Measurements from ENCODE around the gene KRT81.
"Not testable (repeated sequence)": the region's sequence is repeated elsewhere in the genome, so short reads cannot be mapped to it uniquely, and the experiment has no call there.

KRT81 gene

DNA sequence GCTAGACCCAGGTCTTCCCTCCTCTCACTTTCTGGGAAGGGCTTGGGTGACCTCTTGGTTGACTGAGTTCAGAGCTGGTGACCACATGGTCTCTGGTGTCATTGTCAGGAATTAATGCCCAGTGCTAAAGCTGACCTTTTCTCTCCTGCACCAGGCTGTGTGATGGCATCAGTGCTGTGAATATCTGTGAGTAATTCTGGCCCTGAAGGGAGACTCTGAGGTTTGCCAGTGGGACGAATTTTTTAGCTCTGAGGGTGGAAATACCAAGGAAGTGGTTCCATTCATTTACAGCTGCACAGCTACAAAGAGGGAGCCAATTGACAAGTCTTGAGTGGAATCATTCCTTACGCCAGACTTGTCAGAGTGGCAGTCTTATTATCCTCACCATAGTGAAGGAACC, 23.1 kb downstream of the KRT81 start:
- DNase-seq, result no peak

DNA sequence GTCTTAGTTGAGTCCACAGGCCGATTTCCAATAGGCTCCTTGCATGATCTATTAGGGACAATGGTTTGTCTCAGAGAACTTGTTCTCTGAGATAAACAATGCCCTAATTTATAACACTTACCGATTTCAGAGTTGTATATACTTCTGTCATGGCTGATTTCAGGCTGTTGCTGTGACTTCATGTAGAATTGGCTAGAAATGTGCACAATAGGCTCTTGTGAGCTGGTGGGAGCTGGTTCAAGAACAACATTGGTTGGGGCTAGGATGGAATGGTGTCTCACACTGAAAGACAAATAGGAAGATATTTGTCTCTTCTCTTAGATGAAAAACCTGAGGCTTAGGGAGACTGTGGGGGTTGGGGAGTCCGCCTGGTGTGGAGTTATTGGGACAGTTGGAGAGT, 23.6 kb downstream of the KRT81 start:
- DNase-seq, result no peak

DNA sequence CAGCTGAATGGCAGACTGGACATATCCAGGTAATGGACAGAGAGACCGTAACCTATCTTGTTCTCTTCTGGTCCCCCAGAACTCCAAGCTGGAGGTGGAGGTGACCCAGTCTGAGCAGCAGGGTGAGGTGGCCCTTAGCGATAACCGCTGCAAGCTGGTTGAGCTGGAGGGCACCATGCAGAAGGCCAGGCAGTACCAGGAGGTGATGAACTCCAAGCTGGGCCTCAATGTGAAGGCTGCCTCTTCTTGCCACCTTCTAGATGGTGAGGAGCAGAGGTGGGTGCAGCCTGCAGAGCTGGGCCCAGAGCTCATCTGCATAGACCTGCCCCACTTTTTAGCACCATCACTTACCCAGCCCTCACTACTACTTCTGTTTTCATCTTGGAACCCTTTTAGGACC, 24.1 kb downstream of the KRT81 start:
- no peak for DNase-seq

DNA sequence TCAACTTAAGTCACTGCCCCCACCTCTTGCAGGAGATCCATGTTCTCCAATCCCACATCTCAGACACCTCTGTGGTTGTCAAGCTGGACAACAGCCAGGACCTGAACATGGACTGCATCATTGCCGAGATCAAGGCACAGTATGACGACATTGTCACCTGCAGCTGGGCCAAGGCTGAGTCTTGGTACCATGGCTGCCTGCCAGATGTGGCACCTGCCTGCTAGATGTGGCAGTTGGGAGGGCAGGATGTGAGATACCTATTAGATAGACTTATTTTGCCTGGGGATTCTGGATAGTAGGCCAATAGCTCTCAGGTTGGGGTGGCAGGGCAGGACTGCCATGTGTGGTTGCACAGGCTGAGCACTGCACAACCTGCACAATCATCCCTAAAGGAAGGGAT, 24.8 kb downstream of the KRT81 start:
- DNase-seq, result no peak

DNA sequence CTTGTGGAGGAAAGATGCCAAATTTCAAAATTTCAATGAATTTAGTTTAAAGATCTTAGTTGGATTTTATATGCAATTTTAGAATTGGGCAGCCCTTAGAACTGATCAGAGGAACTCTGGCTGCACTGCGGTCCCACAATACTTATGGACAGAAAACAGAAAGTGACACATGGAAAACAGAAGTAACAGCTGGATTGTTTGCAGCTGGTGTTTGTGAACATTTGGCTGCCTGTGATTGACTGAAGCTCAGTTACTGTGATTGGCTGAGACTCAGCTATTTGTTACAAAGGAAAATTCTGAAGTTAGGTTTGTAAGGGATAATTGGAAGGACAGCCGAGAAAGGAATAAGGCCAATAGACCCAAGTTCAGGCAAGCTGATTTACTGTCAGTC, 26.9 kb downstream of the KRT81 start:
- DNase-seq, result no peak

DNA sequence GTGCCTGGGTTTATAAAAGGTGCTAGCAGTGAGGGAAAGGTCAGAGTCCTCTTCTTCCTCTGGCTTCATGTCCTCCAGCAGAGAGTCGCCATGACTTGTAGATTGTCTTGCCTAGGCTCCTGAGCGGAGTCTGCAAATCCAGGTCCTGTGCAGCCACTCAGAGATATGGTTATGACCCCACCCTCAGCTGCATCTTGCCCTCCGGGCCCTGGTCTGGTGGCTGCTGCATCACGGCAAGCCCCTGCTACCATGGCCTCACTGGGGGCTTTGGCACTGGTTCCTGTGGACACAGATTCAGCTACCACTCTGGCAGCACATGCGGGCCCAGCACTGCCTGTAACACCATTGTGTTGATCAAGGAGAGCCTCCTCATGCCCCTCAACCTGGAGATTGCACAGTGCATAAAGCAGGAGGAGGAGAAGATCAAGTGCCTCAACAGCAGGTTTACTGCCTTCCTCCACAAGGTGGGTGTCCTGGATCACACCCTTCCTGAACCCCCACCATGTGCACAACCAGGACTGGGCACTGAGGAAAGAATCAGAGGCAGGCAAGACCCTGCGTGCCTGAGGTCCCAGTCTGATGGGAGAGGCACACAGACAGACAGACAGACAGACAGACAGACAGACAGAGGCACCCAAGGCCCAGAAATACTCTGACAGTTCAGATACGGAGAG, 27.4 kb downstream of the KRT81 start:
- no peak for DNase-seq

DNA sequence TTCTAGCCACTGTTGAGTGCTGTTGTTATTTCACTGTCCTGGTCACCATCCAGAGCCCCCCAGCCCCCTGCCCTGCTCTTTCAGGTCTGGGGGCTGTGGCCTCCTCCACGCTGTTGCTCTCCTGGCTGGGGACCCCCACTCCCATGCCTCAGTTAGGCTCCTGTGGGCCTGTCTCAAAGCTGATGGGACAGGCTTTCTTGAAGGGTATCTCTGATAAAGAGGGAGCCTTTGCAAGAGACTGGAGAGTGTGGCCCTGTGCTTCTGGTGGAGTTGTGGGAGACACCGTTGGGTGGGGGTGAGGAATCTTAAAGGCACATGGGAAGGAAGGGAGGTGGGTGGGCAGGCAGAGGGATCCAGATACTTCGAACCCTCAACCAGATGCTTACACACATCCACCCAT, 29.0 kb downstream of the KRT81 start:
- no peak for DNase-seq

DNA sequence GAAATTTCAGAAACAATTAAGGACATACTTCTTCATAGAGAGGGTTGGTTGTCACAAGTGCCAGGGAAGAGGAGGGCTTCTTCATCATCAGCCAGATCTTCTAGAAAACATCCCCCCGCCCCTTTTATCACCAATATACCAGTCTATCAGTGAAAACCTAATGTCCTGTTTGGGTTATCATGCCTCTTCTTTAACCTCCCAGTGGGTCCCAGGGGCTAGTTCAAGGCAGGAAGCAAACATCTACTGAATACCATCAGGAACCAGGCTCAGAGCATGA, 30.2 kb downstream of the KRT81 start:
- DNase-seq, result no peak

DNA sequence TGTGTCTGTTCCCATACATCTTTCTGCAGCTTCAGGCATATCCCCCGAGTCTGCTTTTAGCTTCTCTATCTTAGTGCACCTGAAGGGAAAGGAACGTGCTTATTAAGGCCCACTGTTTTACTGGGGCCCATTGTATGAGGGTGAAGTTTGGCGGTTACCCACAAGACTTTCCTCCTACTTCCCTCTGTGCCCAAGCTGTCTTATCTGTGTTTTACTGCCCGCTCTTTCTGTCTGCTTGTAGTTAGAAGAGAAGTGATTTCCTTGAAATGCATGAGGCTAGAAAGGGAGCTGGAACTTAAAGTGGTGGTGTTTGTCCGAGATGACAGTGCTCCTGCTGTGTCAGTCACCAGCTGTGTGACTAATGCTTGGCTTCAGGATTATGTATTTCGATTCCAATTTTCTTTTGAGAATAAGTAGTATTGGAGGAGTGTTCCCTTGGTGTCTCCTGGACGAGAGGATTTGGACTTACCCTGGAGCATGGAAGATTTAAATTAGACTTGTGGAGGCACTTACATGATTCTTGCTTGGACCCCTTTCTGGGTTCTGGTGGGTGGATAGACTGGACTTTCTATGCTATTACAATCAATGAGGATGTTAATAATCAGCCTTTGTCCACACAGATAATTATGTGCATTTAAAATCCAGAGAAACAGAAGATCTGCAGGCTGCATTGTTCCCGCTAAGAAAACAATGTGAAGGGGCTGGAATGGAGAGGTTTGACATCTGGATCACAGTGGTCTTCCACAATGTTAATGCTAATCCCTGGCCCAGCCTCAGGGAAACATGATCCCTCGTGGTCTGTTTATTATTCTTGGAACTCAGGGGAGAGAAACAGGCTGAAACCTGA, 30.8 kb downstream of the KRT81 start:
- no peak for DNase-seq

DNA sequence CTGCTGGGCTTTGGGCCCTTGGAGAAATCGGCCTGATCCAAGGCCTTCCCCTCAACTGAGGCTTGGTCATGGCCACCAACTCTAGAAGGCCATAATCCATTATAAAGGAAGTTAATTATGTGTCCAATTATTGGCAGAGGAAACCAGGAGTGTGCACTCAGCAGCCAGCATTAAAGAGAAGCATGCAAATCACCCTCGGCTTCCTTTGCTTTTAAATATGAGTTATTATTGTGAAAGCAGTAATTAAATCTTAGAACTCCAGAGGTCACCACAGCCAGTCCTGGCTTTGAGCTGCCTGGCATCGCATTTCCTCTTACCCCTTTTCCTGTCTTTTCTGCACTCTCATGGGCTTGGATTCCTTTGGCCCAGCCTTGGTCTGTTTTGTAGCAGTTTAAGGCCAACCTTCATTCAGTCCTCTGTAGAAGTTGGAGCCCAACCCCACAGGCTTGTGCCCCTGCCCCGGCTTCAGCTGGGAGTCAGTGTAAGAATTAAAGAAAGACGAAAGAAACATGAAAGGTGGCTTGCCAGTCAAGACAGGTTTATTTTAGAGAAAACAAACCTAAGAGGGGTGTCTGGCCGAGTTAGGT, 31.6 kb downstream of the KRT81 start:
- DNase-seq, result no peak

DNA sequence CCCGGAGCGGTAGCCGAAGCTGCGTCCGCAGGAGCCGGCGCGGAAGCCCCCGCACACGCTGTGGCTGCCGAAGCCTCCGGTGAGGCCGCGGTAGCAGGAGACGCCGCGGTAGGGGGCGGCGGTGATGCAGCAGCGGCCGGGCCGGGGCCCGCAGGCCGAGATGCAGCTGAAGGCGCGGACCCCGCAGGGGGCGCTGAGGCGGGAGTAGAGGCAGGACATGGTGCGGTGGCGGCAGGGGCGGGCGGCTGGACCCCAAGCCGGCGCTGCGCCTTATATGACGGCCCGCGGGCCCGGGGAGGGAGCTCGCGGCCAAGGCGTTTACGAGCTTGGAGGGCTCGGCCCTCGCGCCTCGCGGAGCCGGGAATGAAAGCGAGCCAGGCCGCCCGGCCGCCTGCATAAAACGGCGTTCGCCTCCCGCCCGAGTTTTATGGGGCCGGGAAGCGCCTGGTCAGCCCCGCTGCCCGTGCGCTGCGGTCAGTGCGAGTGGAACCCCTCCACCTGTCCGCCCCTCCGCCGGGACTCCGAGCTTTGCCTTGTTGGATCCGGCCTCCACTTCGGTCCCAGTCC, 32.9 kb downstream of the KRT81 start:
- no peak for DNase-seq

DNA sequence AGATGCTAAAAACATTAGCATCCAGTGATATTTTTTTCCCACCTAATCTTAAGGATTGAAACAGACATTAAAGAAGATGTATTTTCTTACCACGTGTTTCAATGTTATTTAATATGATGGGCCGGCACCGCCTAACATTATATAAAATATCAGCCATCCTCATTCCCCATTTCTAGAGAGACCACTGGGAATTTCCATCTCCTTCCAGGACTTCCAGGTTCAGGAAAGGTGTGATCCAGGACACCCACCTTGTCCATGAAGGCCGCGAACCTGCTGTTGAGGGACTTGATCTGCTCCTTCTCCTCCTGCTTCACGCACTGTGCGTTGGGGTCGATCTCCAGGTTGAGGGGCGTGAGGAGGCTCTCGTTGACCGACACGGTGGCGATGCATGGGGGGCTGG, 33.4 kb downstream of the KRT81 start:
- not testable (repeated sequence) for DNase-seq

DNA sequence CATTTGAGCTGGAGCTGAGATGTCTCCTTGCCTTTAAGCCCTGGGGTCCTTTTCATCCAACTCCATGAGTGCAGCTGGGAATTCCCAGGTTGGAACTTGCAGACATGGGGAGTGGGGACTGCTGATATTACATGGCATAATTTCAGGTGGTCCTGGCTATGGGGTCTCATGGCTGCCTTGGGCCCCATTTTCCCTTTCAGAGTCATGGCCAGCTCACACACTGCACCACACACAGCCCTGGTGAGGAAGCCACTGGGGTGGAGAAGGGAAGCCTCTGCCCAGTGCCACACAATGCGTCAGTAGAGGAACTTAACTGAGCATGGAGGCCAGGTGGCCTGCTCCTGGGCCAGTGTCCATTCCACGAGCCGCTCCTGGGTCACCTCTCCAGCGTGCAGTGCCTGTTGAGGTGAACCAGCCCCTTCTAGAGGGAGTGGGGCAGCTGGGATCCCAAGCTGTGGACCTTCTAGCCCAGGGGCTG, 34.2 kb downstream of the KRT81 start:
- no peak for DNase-seq

DNA sequence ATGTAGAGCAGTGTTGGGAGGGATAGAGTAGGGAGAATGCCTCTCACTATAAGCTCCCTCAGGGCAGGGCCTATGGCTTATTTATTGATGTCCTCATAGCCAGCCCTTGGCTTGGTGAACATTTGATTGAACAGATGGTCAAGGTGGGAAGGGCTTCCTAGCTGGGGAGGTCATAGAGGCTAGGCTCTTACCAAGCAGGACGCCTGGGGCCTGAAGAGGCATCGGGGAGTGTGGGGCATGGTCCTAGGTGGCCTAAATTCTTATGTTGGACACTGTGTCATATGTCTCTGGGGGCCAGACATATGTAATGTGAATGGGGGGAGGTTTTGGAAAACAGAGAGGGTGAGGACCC, 34.8 kb downstream of the KRT81 start:
- DNase-seq, result no peak

DNA sequence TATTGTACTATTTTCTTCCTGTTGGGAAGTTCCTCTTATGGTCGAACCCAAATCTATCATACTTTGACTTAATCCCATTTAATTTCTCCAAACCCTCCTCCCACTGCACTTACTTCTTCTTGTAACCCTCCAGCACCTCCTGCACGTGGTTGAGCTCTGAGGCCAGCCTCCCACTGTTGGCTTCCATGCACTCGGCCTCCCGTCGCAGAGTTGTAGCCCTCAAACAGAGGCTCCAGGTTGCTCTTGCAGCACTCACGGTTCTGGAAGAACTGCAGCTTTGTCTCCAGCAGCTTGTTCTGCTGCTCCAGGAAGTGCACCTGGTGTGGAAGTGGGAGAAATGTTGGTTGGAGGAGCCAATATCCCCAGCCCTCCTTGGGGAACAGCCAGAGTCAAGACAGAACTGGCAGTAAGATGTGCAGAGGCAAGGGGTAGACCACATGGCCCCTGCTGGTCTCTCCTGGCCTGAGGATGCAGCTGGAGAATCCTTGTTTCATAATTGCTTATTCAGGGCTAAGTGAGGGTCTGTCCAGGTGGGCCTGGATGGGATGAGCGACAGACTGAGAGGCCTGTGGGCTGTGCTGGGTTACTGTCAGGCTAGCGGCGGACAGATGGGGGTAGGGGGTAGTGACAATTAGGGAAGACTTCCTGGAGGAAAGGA, 35.3 kb downstream of the KRT81 start:
- DNase-seq, result no peak

DNA sequence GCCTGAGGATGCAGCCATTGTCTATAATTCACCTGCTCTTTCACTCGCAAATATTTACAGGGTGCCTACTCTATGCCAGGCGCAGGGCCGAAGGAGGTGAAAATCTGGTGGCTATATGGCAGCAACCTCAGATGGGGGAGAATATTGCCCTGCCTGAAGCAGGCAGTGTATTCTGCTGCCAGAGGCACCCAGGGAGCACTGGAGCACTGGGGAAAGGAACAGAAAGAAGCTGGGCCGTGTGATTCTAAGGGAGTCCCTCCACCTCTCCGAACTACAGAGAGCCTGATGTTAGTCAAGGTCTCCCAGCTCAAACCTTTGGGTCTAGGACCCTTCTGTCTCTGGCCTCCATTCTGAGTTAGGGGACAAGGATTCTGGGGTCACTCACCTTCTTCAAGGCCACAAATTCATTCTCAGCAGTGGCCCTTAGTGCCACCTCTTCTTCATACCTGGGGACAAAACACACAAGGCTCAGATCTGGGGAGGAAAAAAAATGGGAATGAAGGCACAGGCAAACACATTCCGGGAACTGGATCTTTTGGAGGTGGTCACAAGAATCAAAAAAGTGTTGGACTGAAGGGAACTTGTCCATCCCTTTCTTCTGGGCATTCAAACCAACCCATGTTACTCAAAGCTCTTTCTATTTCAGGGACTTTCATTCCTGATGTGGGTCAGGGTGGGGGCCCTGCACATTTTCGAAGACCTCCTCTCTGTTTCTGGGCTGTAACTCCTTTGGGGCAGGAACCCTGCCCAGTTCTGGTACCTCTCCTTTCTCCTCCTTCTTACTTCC, 36.2 kb downstream of the KRT81 start:
- no peak for DNase-seq

DNA sequence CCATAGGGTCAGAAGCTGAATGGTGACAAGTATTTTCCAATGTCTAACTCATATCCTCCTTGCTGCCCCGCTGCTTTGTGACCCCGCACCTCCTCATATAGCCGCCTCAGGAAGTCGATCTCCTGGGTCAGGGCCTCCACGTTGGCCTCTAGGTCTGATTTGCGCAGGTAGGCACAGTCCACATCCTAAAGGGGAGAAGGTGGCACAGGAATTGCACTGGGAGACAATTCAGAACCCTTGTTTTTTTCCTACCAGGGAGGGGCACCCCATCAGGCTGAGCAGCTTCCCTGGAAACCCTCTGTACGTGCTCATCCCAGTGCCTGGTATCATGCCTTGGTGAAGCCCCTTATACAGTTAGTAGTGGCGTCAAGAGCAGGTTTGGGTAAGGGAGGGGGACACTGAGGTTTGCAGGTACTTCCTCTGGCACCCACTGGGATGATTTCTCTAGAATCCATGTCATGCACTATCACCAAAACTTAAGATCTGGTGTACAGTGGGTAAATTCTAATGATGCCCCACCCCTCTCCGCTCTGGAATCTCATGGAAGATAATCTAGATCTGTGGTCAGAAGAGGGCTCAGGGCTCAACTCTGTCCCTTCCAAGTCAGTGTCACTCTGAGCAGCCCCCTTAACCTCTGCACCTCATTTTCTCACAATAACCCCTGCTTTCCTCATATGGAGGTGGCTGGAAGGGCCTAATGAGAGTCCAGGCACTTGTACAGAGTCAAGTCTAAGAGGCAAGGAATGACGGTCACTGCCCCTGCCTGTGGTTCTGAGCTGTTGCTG, 37.0 kb downstream of the KRT81 start:
- DNase-seq, result no peak

DNA sequence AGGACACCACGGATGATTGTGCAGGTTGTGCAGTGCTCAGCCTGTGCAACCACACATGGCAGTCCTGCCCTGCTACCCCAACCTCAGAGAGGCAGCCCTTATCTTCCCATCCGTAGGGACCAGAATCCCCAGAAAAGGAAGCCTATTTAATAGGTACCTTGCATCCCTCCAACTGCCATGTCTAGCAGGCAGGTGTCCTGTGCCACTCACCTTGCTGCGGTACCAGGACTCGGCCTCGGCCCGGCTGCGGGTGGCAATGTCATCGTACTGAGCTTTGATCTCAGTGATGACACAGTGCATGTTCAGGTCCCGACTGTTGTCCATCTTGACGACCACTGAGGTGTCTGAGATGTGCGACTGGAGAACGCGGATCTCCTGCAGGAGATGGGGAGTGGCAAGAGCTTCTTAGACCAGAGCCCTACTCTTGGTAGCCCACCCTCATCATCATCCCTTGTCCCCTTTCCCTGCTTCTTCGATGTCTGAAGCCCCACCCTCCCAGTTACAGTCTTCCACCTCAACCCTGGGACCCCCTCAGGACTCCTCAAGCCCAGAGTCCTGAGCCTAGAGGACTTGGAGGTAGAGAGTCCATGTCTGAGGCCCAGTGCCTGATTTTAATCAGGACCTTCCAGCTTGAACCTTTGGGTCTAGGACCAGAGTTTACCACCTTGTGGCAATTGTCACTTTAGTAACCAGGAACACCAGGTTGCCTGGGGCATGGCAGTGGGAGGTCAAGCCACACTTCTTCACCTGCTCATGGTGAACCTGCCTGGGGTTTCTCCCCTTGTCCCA, 37.7 kb downstream of the KRT81 start:
- no peak for DNase-seq

DNA sequence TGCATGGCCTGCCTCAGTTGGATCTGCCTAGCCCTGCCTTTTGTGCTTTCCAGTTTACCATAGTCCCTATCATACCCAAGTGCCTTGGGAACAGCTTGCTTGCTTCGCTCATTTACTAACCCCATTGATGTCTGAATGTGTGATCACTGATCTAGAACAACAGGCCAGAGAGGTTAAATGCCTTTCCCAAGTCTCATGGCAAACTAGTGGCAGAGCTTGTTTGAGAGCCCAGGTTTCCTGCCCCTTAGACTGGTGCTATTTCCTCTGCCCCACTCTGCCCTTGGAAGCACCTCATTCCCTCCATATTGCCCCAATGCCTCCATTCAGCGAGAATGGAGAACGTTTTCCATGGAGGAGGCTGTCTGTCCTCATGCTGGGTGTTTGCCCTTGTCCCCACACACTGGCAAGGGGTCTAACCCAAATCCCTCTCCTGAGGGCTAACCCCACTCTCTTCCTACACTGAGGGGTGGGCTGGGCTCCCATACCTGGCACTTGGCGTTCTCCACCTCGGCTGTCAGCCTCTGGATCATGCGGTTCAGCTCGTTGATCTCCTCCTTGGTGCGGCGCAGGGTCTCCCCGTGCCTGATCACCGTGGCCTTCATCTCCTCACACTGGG, 38.5 kb downstream of the KRT81 start:
- no peak for DNase-seq

DNA sequence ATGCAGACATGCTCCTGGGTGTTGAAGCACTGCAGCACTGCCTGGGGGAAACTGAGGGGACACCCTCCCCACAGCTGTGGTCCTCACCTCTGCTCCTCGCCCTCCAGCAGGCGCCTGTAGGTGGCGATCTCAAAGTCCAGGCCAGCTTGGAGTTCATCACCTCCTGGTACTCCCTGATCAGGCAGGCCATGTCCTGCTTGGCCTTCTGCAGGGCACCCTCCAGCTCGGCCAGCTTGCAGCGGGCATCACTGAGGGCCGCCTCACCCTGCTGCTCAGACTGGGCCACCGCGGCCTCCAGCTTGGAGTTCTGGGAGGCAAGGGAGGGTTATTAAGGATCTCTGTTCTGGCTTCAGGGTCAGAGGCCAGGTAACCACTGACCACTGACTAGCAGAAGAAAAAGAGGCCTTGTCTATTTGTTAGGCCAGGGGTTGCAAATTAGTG, 39.1 kb downstream of the KRT81 start:
- not testable (repeated sequence) for DNase-seq
